Activated CD8-positive, alpha-beta memory T cell treated with anti-CD3 and anti-CD28 coated beads, Interleukin-2, amount 50 U/mL, for 1 hour (primary cell): ENCODE measurements around the gene CACNG4.

Experiments
- DNase-seq: peaks from one replicate; pipeline ENCODE4 v3.0.0-alpha.2; 2020; ENCODE audit errors: extremely low read depth

The CACNG4 gene

GRCh38 chr17:66985338-66986237, 21.1 kb downstream of the CACNG4 start:
- DNase-seq, result no peak

GRCh38 chr17:66986659-66987058, 22.2 kb downstream of the CACNG4 start:
- no peak for DNase-seq

GRCh38 chr17:66987059-66987616, 22.6 kb downstream of the CACNG4 start:
- DNase-seq, result no peak

- DNase-seq, result no peak
Observed at GRCh38 chr17:66988069-66988798, 23.7 kb downstream of the CACNG4 start.

GRCh38 chr17:66989076-66989475, 24.6 kb downstream of the CACNG4 start:
- no peak for DNase-seq

- DNase-seq, result no peak
Observed at GRCh38 chr17:66989579-66989978, 25.1 kb downstream of the CACNG4 start.

GRCh38 chr17:66990047-66990446, 25.5 kb downstream of the CACNG4 start:
- DNase-seq, result no peak

GRCh38 chr17:66992911-66993442, 28.5 kb downstream of the CACNG4 start:
- no peak for DNase-seq

GRCh38 chr17:66994361-66994760, 29.9 kb downstream of the CACNG4 start:
- no peak for DNase-seq

GRCh38 chr17:66994930-66995535, 30.5 kb downstream of the CACNG4 start:
- DNase-seq, result no peak

- no peak for DNase-seq
Observed at GRCh38 chr17:66995944-66996343, 31.4 kb downstream of the CACNG4 start.

- no peak for DNase-seq
Observed at GRCh38 chr17:66996926-66997325, 32.4 kb downstream of the CACNG4 start.

GRCh38 chr17:67003231-67003630, 38.7 kb downstream of the CACNG4 start:
- DNase-seq, result no peak

GRCh38 chr17:67004181-67004580, 39.7 kb downstream of the CACNG4 start:
- DNase-seq, result no peak

GRCh38 chr17:67007266-67007665, 42.8 kb downstream of the CACNG4 start:
- no peak for DNase-seq

GRCh38 chr17:67008101-67008500, 43.6 kb downstream of the CACNG4 start:
- DNase-seq, result no peak

GRCh38 chr17:67011527-67012175, 47.1 kb downstream of the CACNG4 start:
- DNase-seq, result no peak

- DNase-seq, result no peak
Observed at GRCh38 chr17:67013891-67014290, 49.4 kb downstream of the CACNG4 start.

GRCh38 chr17:67015001-67015400, 50.5 kb downstream of the CACNG4 start:
- no peak for DNase-seq

- no peak for DNase-seq
Observed at GRCh38 chr17:67016039-67016762, 51.7 kb downstream of the CACNG4 start.

- no peak for DNase-seq
Observed at GRCh38 chr17:67017910-67018309, 53.4 kb downstream of the CACNG4 start.
